CD4-positive, alpha-beta T cell treated with Interleukin-4 for 1 hour (primary cell): ENCODE data around the gene MAP2.

ENCODE experiments used
- DNase-seq, 2 donors: peaks; one replicate each; pipeline ENCODE4 v3.0.0-alpha.2; 2020 to 2022

Gene MAP2

DNA sequence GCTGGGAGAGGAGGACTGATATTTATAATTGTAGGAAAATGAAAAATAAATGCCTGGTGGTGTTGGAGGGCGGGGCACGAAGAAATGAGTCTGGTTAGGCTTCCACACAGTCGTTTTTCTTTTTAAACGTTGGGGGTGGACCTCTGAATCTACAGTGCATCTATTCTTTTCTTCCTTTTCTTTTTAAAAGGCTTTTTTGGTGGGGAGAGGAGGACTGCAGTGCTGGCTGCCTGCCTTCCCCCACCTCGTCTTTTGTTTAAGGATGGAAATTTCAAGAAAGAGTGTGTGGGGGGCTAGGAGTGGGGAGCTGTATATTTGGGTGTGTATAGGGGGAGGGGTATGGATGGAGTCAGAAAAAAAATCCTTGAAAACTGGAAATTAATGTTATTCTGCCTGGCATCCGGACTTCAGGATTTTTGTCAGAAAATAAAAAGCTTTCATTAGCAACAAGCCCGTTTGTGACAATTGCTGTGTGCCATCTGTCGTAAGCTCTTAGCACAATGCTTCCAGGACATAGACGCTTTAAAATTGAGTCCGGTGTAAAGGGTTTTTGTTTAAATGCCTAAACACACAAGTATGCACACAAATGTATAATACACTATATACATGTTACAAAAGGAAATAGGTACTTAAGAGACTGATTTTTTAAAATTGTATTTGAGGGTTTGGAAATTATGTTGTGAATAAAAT lies 1.1 kb downstream of the MAP2 start:
- no peak for DNase-seq

- DNase-seq, result no peak
Observed at GRCh38 chr2:209425471-209426071, 1.7 kb downstream of the MAP2 start.

DNA sequence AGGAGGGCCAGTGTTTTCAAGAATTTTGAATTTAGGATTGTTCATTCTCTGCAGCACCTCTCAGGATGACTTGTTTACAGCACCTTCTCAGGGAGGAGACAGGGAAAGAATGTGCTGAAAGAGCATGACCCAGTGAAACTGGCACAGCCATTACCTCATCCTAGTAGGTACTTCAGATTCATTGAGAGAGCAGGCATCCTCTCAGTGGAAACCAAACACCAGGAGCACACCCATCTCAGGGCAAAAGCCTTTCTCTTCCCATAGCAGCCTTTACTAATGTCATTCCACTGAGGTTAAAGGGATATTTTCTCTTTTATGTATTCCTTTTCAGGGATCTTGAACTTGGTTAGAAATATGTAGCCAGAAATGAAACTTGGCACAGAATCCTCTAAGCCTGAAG lies 2.6 kb downstream of the MAP2 start:
- no peak for DNase-seq

DNA sequence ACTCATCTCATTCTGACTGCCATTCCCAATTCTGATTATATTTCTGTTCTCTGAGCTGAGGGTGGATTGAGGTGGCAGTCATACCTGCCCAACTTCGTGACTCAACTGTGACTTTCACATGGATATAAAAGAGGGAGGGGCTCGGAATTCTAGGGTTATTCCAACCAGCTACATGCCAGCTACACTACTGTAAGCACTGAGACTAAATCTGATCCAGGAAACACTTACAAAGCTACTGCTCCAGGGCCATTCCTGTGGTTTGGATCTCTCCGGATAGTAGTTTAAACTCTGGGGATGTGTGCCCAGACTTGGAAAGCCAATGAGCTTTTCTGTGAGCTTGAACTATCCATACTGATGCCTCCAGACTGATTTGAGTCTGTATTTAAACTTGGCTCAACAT lies 7.9 kb downstream of the MAP2 start:
- DNase-seq, result no peak

DNA sequence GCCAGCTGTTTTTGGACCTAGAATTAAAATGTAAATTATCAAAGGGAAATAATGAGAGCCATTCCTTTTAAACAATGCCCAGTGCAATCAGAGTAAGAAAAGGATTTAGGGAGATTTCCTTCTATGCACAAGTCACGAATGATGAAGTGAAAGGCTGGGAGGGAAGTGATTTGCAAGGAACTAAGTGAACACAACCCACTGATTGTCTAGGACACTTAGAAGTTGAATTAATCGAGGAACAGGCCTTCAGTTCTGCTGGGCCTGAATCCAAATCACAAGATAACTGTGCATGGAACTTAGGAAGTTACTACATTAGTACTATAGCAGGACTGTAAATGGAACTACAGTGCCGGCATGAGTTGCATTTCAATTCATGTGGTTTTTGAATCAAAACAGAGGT lies 17.7 kb downstream of the MAP2 start:
- DNase-seq, result no peak

GRCh38 chr2:209442939-209443338 lies 19.1 kb downstream of the MAP2 start:
- no peak for DNase-seq

- DNase-seq, result no peak
Observed at GRCh38 chr2:209445485-209445884, 21.6 kb downstream of the MAP2 start.

DNA sequence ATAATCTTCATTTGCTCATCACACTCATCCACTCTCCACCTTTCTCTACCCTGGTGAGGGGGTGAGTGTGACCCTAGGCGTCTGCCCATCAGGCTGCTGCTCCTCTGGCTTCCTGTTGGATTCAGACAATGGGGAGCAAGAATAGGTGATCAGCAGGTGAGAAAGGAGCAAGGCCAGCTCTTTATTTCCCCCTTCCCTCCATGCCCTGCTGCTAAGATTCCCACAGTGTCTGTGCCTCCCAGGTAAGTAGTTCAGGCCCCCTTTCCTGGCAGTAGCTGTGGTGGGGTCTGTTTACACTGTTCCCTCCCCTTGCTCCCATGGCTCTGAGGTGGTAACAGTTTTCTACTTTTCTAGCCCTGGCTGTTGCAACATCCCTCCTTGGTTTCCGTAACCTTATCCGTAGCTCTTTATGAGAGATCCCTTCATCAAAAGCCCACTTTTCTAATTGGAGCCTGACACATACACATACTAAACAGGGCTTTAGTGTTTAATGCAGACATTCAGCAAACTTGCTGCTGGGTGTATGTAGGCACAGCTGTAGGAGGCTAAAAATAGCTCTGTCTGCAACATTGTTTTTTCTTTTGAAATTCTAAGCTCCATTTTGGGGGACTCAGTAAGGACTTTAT lies 27.5 kb downstream of the MAP2 start:
- DNase-seq, result no peak

DNA sequence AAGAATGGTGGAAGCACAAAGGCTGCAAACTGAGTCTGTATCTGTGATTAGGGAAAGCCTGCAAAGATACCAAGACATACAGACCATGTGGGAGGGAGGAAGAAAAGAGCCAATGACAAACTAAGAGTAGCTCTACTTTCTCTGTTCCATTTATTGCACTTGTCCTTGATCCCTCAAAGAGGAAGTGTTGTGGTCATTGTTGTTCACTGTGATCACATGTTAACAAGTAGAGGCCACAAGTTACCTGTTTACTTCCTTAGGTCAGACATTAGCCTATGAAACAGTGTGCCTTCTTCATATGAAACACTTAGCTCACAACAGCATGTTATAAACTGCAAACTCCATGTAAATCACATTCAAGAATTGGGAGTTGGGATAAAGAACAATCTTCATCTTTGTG lies 32.6 kb downstream of the MAP2 start:
- DNase-seq, result no peak

- DNase-seq, result no peak
Observed at GRCh38 chr2:209458008-209458979, 34.4 kb downstream of the MAP2 start.

DNA sequence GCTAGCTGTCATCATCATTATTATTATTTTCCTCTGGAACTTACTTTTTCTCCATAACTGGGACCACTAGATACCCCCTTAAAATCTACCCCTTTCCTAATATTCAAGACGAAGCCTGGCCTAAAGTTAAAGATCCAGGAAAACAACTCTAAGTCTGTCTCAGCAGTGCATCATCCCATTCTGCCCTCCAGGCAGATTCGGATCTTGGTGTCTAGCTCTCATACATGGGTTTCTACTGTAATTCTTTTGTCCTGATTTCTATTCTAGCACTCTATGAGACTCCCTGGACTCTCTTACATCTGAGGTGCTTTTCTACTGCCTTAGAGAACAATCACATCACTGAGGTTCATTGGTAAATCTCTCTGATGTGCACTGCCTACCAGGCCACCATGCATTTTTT lies 35.5 kb downstream of the MAP2 start:
- no peak for DNase-seq

DNA sequence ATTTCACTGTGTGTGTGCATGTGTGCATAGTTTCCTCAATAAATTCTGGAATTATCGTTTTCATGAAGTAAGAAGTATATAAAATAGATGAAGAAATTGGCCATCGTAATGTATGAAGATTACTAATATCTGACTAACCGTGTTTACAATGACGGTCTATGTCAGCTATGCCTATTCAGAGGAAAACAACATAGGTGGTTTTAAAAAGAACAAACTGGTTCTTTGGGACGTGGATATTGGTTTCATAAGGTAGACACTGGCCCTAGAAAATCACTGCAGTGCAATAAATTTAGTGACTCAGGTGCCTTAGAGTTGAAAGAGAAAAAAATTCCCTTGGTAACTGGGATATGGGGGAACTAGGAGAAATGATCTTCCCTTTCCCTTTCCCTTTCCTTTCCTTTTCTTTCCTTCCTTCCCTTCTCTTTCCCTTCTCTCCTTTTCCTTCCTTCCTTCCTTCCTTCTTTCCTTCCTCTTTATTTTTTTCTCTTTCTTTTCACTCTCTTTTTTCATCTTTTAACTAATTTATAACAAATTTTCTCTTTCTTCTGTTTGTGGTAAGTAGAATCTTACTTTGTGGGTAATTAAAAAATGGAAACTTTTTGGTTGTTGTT lies 36.4 kb downstream of the MAP2 start:
- DNase-seq, result no peak

- no peak for DNase-seq
Observed at GRCh38 chr2:209463226-209463625, 39.4 kb downstream of the MAP2 start.

DNA sequence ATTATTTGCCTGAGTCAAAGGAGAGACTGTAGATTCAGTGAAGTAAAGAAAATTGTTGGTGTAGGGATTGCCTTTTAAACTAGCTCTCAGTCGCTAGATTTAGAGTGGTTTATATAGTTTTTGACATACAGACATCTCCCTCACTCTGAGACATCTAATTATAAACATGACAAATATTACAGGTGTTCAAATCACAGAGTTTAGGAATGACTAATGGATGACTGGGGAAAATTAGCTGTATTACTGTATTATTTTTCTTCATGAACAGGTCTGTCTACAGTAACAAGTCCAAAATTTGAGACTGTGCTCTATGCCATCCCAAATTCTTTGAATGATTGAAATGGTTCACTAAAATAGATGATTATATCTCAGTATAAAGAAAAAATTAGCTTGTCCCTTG lies 40.0 kb downstream of the MAP2 start:
- DNase-seq, result no peak

GRCh38 chr2:209468846-209469245 lies 45.0 kb downstream of the MAP2 start:
- no peak for DNase-seq

GRCh38 chr2:209469481-209469880 lies 45.6 kb downstream of the MAP2 start:
- no peak for DNase-seq

GRCh38 chr2:209470466-209470865 lies 46.6 kb downstream of the MAP2 start:
- DNase-seq, result no peak

- no peak for DNase-seq
Observed at GRCh38 chr2:209471037-209471436, 47.2 kb downstream of the MAP2 start.

DNA sequence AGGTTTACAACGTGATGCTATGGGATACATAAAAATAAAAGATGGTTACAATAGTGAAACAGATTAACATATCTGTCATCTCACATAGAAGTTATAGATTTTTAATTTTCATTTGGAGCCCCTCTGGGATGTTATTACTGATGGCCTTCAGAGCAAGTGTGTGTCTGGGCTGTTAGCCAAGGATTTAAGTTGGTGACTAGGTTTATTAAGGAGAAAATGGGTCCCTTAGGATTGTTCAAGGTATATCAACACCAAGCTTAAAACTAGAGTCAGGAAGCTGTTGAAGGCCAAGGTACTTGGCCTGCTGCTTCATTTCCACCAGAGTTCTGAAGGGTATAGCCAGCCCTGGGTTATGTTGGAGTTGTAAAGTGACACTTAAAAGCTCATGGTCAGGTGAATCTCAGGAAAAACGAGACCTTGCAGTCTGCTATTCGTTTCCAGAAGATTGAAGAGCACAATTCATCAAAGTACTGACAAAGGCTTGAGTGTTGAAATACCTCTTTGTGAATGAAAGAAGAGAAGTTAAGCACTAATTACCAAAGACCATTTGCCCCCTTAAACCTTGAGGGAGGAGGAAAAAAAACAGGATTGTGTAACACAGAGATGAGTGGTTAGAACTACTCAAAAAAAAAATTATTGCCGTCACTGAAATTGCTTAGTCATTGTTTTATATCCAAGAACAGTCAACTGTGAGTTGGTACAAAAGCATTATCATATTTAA lies 48.4 kb downstream of the MAP2 start:
- DNase-seq, result no peak

DNA sequence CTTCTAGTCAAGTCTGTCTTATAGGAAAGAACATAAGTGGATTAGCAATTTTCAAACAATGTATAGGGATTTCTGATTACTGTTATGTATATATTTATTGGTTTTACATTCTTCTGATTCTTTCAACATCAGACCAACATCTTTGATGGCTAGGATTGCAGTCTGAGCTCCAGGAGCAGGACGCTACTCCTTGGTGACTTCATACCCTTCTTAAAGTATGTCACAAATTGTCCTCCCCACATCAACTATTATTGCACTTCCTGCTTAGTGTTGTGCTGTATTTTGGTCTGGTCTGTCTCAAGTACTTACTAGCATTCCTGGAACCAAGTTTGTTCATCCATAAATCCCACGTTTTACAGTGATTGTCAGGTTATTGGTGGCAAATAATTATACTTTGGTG lies 49.0 kb downstream of the MAP2 start:
- no peak for DNase-seq

- no peak for DNase-seq
Observed at GRCh38 chr2:209473930-209474419, 50.1 kb downstream of the MAP2 start.

GRCh38 chr2:209474960-209475359 lies 51.1 kb downstream of the MAP2 start:
- no peak for DNase-seq
